KOPT-K1 (cell line): ENCODE results near the gene TEX53.

ENCODE experiments used
- H3K27ac ChIP-seq: fragments of 200-600 bp; sonication (generic); 2 replicates; pipeline ENCODE4 v1.5.1; 2016; ENCODE audit warnings: antibody characterized with exemption, mild to moderate bottlenecking, low read depth, low read length; ENCODE audit not compliant: poor library complexity, severe bottlenecking
- H3K36me3 ChIP-seq: fragments of 200-600 bp; sonication (generic); 2 replicates; pipeline ENCODE4 v1.5.1; 2017; ENCODE audit warnings: antibody characterized with exemption, mild to moderate bottlenecking, low read length, moderate library complexity; ENCODE audit not compliant: insufficient read depth
- H3K9me3 ChIP-seq: fragments of 200-600 bp; sonication (generic); 2 replicates; pipeline ENCODE4 v1.5.1; 2017; ENCODE audit warnings: antibody characterized with exemption, low read length, mild to moderate bottlenecking; ENCODE audit not compliant: insufficient read depth, poor library complexity, severe bottlenecking

The TEX53 gene

DNA sequence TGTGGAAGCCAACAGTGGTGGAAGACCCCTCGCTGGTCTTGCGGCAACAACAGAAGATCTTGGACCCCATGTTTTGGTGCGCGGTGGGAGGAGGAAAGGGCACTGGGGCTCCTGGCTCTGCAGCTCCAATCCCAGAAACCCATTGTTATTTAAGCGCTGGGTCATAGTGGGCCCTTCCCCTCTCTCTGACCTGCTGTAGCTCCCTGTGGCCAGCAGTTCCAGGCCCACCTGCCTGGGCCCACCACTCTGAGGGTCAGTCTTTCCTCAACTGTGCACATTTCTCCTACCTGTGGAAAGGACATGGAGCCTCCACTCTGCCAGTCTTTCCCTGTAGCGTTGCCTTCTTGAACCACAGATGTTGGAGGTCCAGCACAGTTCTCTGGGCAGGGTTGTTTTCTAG is at the start of gene TEX53:
Gene TEX53 (minus strand): TSS at position 101 of the 400 bp plus-strand sequence. CDS start 31 bp downstream, at position 70.
- no peaks in the 10 kb centered on the region for H3K9me3 ChIP-seq
- no peaks in the 10 kb centered on the region for H3K36me3 ChIP-seq
- no peak within 1 kb of the TSS for H3K27ac ChIP-seq

DNA sequence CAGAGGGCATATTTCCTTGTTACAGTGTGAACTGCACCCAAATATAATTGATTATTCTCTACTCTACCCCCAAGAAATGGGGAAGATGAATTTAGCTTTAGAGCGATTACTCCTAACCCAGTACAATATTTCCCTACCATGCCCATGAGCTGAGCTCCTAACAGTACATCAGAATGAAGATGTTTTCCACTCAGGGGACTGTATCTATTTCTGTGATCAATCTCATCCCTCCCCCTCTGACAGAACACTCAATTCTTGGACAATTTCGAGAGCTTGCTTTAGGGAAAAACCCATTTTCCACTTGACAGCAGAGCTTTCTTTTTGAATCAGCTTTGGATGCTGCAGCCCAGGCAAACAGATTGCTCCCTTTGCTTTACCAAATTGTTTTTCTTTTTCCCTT is 49.1 kb upstream of the TEX53 start:
- Histone ChIP-seq H3K27ac (no peak overlapping the region), H3K9me3 (no peaks in the 10 kb centered on the region), H3K36me3 (no peaks in the 10 kb centered on the region)

- Histone ChIP-seq H3K36me3 (no peaks in the 10 kb centered on the region), H3K9me3 (no peaks in the 10 kb centered on the region), H3K27ac (no peak overlapping the region)
These were observed 44.4 kb upstream of the TEX53 start for GRCh38 chr9:114701988-114702387.

DNA sequence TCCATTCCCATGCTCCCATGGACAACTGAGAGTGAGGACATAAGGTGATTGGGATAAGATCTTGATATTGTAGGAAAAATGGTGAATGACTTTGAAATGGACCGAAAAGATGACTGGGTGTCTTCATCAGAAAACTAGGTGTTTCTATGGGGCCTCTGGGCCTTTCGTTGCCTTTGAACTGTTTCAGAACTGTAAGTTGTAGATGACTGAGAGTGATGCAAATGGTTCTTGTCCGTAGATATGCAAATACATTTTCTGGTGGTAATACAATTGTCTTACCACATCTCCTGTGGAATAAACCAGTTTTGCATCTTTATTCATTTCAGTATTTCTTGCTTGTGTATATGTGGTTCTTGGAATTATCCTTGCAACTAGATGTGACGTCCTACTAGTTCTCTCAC is 40.3 kb upstream of the TEX53 start:
- Histone ChIP-seq H3K27ac (no peak overlapping the region), H3K9me3 (no peaks in the 10 kb centered on the region), H3K36me3 (no peaks in the 10 kb centered on the region)

- Histone ChIP-seq H3K9me3 (no peaks in the 10 kb centered on the region), H3K36me3 (no peaks in the 10 kb centered on the region), H3K27ac (no peak overlapping the region)
These were observed 39.4 kb upstream of the TEX53 start for GRCh38 chr9:114696814-114697544.

DNA sequence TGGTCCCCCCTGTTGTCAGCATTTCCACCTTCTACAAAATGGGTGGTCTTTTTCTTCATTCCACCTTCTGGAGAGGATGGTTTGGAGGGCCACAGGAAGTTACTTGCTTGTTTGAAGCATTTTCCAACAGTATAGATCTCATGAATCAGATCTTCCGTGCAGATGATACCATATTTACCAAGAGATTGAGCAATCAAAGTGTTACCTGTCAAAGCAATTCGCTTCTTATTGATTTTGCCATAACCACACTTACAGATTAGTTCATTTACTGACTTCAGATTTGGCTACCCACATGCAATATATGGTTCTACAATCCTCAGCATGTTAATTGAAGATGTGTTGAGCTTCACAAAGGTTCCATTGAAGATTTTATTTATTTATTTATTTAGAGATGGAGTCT is 38.3 kb upstream of the TEX53 start:
- H3K27ac ChIP-seq = no peak overlapping the region
- H3K36me3 ChIP-seq = no peaks in the 10 kb centered on the region
- no peaks in the 10 kb centered on the region for H3K9me3 ChIP-seq

- no peak overlapping the region for H3K27ac ChIP-seq
- H3K9me3 ChIP-seq = no peaks in the 10 kb centered on the region
- no peaks in the 10 kb centered on the region for H3K36me3 ChIP-seq
These were observed 37.2 kb upstream of the TEX53 start for GRCh38 chr9:114694719-114695269.

- H3K9me3 ChIP-seq = no peaks in the 10 kb centered on the region
- H3K27ac ChIP-seq = no peak overlapping the region
- H3K36me3 ChIP-seq = no peaks in the 10 kb centered on the region
These were observed 36.5 kb upstream of the TEX53 start for GRCh38 chr9:114694146-114694545.

GRCh38 chr9:114693248-114693855 is 35.7 kb upstream of the TEX53 start:
- Histone ChIP-seq H3K9me3 (no peaks in the 10 kb centered on the region), H3K27ac (no peak overlapping the region), H3K36me3 (no peaks in the 10 kb centered on the region)

- H3K27ac ChIP-seq = no peak overlapping the region
- H3K9me3 ChIP-seq = no peaks in the 10 kb centered on the region
These were observed 34.3 kb upstream of the TEX53 start for GRCh38 chr9:114691956-114692295.

DNA sequence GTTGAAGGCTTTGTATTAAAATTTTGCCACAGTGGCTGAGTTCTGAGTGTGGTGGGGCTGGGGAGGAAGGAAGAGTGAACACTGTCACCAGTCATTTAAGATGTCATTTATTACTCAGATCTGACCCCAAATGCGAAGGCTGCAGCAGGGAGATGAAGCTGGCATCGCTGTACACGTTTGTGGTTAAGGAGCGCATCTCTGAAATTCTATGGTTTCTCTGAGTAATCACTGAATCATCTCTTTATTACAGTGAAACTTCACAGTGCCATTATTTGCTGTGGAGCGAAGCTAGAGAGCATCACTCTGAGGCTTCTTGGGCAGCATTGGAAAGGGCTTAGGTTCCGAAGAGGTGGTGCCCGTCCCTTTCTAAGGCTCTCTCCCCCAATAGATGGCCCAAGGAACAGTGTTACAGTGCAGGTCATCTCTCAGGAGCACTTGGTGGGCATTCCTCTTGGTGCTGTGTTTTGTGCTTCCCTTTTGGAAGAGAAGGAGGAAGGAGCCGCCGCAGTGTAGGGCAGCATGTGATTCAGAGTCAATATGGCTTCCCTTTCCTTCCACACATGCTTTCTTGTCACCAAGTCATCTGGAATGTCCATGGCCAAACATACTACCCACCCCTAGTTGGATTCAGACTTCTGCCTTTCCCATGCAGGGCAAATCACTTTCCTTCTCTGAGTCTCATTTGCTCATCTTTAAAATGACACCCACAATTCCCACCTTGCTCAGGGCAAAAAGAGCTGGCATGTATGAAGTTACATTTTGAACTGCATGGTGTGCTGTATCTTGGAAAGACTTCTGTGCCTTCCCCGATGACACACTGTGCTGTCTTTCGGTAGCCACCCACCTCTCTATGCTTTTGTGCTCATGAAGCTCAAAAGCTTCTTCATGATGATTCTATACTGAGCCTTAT is 33.7 kb upstream of the TEX53 start:
- Histone ChIP-seq H3K36me3 (no peaks in the 10 kb centered on the region), H3K27ac (no peak overlapping the region), H3K9me3 (no peaks in the 10 kb centered on the region)

More at GRCh38 chr9:114691956-114692295, 34.3 kb upstream of the TEX53 start:
- H3K36me3 ChIP-seq = no peaks in the 10 kb centered on the region

DNA sequence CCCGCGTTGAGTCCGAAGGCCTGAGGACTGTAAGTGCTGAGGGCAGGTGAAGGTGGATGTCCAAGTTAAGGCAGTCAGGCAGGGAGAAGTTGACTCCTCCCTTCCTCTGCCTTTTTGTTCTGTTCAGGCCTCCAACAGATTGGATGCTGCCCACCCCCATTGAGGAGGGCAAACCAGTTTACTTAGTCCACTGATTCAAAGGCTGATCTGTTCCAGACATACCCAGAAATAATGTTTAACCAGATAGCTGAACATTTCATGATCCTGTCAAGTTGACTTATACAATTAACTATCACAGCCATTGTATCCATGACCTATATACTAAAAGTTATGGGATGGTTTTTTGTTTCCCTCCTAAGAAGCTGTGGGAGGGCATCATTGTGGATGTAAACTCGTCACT is 32.7 kb upstream of the TEX53 start:
- Histone ChIP-seq H3K36me3 (no peaks in the 10 kb centered on the region), H3K9me3 (no peaks in the 10 kb centered on the region), H3K27ac (no peak overlapping the region)

DNA sequence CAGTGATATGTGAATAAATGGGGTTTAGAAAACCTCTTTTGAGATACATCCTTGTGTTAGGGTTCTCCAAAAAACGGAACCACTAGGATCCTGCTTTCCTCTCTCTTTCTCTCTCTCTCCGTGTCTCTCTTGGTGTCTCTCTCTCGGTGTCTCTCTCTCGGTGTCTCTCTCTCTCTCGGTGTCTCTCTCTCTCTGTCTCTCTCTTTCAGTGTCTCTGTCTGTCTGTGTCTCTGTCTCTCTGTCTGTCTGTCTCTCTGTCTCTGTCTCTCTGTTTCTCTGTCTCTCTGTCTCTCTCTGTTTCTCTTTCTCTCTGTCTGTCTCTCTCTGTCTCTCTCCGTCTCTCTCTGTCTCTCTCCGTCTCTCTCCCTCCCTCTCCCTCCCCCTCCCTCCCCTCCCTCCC is 32.2 kb upstream of the TEX53 start:
- H3K9me3 ChIP-seq = no peaks in the 10 kb centered on the region
- H3K36me3 ChIP-seq = no peaks in the 10 kb centered on the region
- H3K27ac ChIP-seq = no peak overlapping the region

- Histone ChIP-seq H3K9me3 (no peaks in the 10 kb centered on the region), H3K36me3 (no peaks in the 10 kb centered on the region), H3K27ac (no peak overlapping the region)
These were observed 31.5 kb upstream of the TEX53 start for GRCh38 chr9:114688909-114689610.

GRCh38 chr9:114688379-114688778 is 30.8 kb upstream of the TEX53 start:
- no peak overlapping the region for H3K27ac ChIP-seq
- H3K36me3 ChIP-seq = no peaks in the 10 kb centered on the region
- H3K9me3 ChIP-seq = no peaks in the 10 kb centered on the region
